Liver (tissue), 9 donors: ENCODE measurements around the gene MED20. TPM values are rescaled to one million over a fixed set of nuclear protein-coding genes. Genes with fewer than 3 reads are reported as not detected.

Experiments
- DNase-seq: peaks from one replicate; pipeline ENCODE4 v3.0.0-alpha.2; 2017; ENCODE audit warnings: low spot score
- H3K27ac ChIP-seq, 2 donors: one replicate each; pipeline ENCODE4 v1.7.0; 2013; ENCODE audit warnings: inconsistent platforms in 2 of 2, low read length in 2 of 2, control low read depth in 1 of 2, low read depth in 1 of 2, mild to moderate bottlenecking in 1 of 2
- H3K27me3 ChIP-seq, 4 donors: one replicate each; pipeline versions ENCODE4 v1.6.1 to v1.7.0; 2013; ENCODE audit warnings: low read length in 3 of 4, inconsistent platforms in 1 of 4, mild to moderate bottlenecking in 1 of 4, moderate library complexity in 1 of 4; ENCODE audit not compliant: control insufficient read depth in 4 of 4, insufficient read depth in 4 of 4
- H3K36me3 ChIP-seq, 4 donors: one replicate each; pipeline versions ENCODE4 v1.6.1 to v1.7.0; 2013; ENCODE audit warnings: low read length in 3 of 4, mild to moderate bottlenecking in 3 of 4, low read depth in 1 of 4, moderate library complexity in 1 of 4; ENCODE audit not compliant: control insufficient read depth in 4 of 4, insufficient read depth in 3 of 4
- H3K4me1 ChIP-seq, 4 donors: one replicate each; pipeline versions ENCODE4 v1.6.1 to v1.7.0; 2013; ENCODE audit warnings: low read length in 3 of 4, mild to moderate bottlenecking in 3 of 4, moderate library complexity in 1 of 4; ENCODE audit not compliant: control insufficient read depth in 4 of 4, insufficient read depth in 4 of 4
- H3K4me3 ChIP-seq, 3 donors: one replicate each; pipeline versions ENCODE4 v1.6.1 to v1.7.0; 2013; ENCODE audit warnings: low read length in 3 of 3, control low read depth in 1 of 3, low read depth in 1 of 3, mild to moderate bottlenecking in 1 of 3
- H3K9ac ChIP-seq, 2 donors: one replicate each; pipeline ENCODE4 v1.7.0; 2013; ENCODE audit warnings: low read length in 2 of 2, mild to moderate bottlenecking in 2 of 2, moderate library complexity in 2 of 2, control low read depth in 1 of 2, low read depth in 1 of 2
- H3K9me3 ChIP-seq, 4 donors: one replicate each; pipeline versions ENCODE4 v1.6.1 to v1.7.0; 2013; ENCODE audit warnings: low read length in 3 of 4; ENCODE audit not compliant: control insufficient read depth in 4 of 4
- ATF3 ChIP-seq: IDR thresholded peaks from 2 replicates; pipeline ENCODE4 v1.6.1; 2016; ENCODE audit warnings: antibody characterized with exemption
- EGR1 ChIP-seq, 2 donors: IDR thresholded peaks; 2 replicates each; pipeline ENCODE4 v1.6.1; 2016 to 2018; ENCODE audit warnings: antibody characterized with exemption in 2 of 2, low read depth in 2 of 2
- FOXA1 ChIP-seq: IDR thresholded peaks from 2 replicates; pipeline ENCODE4 v1.6.1; 2016; ENCODE audit warnings: antibody characterized with exemption
- FOXA2 ChIP-seq: IDR thresholded peaks from 2 replicates; pipeline ENCODE4 v1.6.1; 2016; ENCODE audit warnings: antibody characterized with exemption
- GABPA ChIP-seq, 2 donors: IDR thresholded peaks in 1 of 2; conservative IDR thresholded peaks in 1 of 2; 2 replicates each; pipeline ENCODE4 v1.6.1; 2016; ENCODE audit warnings: antibody characterized with exemption in 2 of 2, mild to moderate bottlenecking in 1 of 2, moderate library complexity in 1 of 2
- HNF4A ChIP-seq, 2 donors: conservative IDR thresholded peaks; 2 replicates each; pipeline ENCODE4 v1.6.1; 2016; ENCODE audit warnings: antibody characterized with exemption in 2 of 2, mild to moderate bottlenecking in 2 of 2
- HNF4G ChIP-seq: IDR thresholded peaks from 2 replicates; pipeline ENCODE4 v1.6.1; 2016; ENCODE audit warnings: antibody characterized with exemption
- JUND ChIP-seq, 2 donors: IDR thresholded peaks; 2 replicates each; pipeline ENCODE4 v1.6.1; 2016; ENCODE audit warnings: antibody characterized with exemption in 2 of 2
- MAX ChIP-seq: IDR thresholded peaks from 2 replicates; pipeline ENCODE4 v1.6.1; 2016; ENCODE audit warnings: antibody characterized with exemption
- NR2F2 ChIP-seq: IDR thresholded peaks from 2 replicates; pipeline ENCODE4 v1.6.1; 2016; ENCODE audit warnings: antibody characterized with exemption
- RAD21 ChIP-seq, 2 donors: IDR thresholded peaks; 2 replicates each; pipeline ENCODE4 v1.6.1; 2016; ENCODE audit warnings: antibody characterized with exemption in 2 of 2, mild to moderate bottlenecking in 2 of 2
- RXRA ChIP-seq, 2 donors: IDR thresholded peaks; 2 replicates each; pipeline ENCODE4 v1.6.1; 2017 to 2018; ENCODE audit warnings: antibody characterized with exemption in 2 of 2, mild to moderate bottlenecking in 1 of 2
- SP1 ChIP-seq: IDR thresholded peaks from 2 replicates; pipeline ENCODE4 v1.6.1; 2018; ENCODE audit warnings: antibody characterized with exemption, mild to moderate bottlenecking
- TAF1 ChIP-seq: conservative IDR thresholded peaks from 2 replicates; pipeline ENCODE4 v1.6.1; 2016; ENCODE audit warnings: antibody characterized with exemption, mild to moderate bottlenecking
- YY1 ChIP-seq: IDR thresholded peaks from 2 replicates; pipeline ENCODE4 v1.6.1; 2016; ENCODE audit warnings: antibody characterized with exemption, mild to moderate bottlenecking
- ZBTB33 ChIP-seq: IDR thresholded peaks from 2 replicates; pipeline ENCODE4 v1.6.1; 2016; ENCODE audit warnings: antibody characterized with exemption
- WGBS: extraction: QIAGEN DNeasy Blood & Tissue Kit; methylation state at CpG from one replicate; pipeline ENCODE4 v1.1.7; 2013; 5-methylcytosine and 5-hydroxymethylcytosine counted together
- polyA plus RNA-seq, 2 donors: library from polyadenylated mRNA; stranded (reverse) in 1 of 2; unstranded in 1 of 2; fragments of 200-250 nt in 1 of 2; fragments of >200 nt in 1 of 2; fragmentation: Nextera tagmentation in 1 of 2; extraction: Ambion mirVana in 1 of 2; gene quantifications; one replicate each; pipeline versions ENCODE4 v1.2.1 to v1.2.3, GENCODE V29; 2013 to 2015
- total RNA-seq, 2 donors: library from RNA; depleted of rRNA; stranded (reverse); fragments of >200 nt; gene quantifications; one replicate each; pipeline ENCODE4 v1.2.3, GENCODE V29; 2014
- TF ChIP-seq, protein P1 (sequence below): IDR thresholded peaks from 2 replicates; pipeline ENCODE4 v1.6.1; 2016; ENCODE audit warnings: antibody characterized with exemption, mild to moderate bottlenecking
- TF ChIP-seq, protein P2 (sequence below): fragments of 150-350 bp; IDR thresholded peaks from 2 replicates; pipeline ENCODE4 v1.5.1; 2017; ENCODE audit warnings: improper control_type of control experiment, low read depth, low read length; ENCODE audit not compliant: missing input control
- donor health status: healthy.
- donor health status: healthy.
- donor health status: healthy.
- donor health status: healthy.
- donor health status: healthy.

Gene MED20
- total and polyA plus RNA-seq, 4 donors = 3.5 to 11.9 (median 8.6) TPM

DNA sequence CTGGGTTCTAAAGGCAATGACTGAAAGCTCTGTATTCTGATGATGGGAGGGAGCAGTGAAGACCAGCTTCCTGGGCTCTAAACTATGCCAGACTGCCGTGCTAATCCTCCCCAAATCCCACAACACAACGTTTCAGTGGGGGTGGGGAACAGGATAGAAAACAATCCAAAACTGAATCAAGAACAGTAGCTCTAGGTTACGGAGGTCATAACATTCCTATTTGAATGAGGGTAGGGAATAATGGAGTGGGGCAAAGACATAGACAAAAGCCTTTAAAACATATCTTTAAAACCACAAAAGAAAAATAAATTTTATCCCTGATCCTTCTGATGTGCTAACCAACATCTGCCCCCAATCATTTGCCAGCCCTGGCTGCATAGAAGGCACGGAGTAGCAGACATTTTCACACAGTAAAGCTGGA lies 33.6 kb downstream of the MED20 start:
- H3K27ac ChIP-seq = no peak overlapping the region
- H3K9me3 ChIP-seq = no peaks in the 10 kb centered on the region
- H3K4me1 ChIP-seq = no peaks in the 10 kb centered on the region
- WGBS = 75% methylated on average over 4 of the region's 4 CpGs
- DNase-seq = no peak
- no peaks in the 10 kb centered on the region for H3K36me3 ChIP-seq
- no peak overlapping the region for H3K4me3 ChIP-seq
- H3K9ac ChIP-seq = no peak overlapping the region
- no peak for TF ChIP-seq SP1
- no peak for TF ChIP-seq TAF1
- no peak for TF ChIP-seq YY1
- TF ChIP-seq, protein P1, sequence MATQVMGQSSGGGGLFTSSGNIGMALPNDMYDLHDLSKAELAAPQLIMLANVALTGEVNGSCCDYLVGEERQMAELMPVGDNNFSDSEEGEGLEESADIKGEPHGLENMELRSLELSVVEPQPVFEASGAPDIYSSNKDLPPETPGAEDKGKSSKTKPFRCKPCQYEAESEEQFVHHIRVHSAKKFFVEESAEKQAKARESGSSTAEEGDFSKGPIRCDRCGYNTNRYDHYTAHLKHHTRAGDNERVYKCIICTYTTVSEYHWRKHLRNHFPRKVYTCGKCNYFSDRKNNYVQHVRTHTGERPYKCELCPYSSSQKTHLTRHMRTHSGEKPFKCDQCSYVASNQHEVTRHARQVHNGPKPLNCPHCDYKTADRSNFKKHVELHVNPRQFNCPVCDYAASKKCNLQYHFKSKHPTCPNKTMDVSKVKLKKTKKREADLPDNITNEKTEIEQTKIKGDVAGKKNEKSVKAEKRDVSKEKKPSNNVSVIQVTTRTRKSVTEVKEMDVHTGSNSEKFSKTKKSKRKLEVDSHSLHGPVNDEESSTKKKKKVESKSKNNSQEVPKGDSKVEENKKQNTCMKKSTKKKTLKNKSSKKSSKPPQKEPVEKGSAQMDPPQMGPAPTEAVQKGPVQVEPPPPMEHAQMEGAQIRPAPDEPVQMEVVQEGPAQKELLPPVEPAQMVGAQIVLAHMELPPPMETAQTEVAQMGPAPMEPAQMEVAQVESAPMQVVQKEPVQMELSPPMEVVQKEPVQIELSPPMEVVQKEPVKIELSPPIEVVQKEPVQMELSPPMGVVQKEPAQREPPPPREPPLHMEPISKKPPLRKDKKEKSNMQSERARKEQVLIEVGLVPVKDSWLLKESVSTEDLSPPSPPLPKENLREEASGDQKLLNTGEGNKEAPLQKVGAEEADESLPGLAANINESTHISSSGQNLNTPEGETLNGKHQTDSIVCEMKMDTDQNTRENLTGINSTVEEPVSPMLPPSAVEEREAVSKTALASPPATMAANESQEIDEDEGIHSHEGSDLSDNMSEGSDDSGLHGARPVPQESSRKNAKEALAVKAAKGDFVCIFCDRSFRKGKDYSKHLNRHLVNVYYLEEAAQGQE = no peak
- TF ChIP-seq GABPA (IDR thresholded peaks at IDR 0.05 in 1 of 2, conservative IDR thresholded peaks at IDR 0.05 in 1 of 2) = no peak
- TF ChIP-seq NR2F2 = no peak
- TF ChIP-seq, protein P2, sequence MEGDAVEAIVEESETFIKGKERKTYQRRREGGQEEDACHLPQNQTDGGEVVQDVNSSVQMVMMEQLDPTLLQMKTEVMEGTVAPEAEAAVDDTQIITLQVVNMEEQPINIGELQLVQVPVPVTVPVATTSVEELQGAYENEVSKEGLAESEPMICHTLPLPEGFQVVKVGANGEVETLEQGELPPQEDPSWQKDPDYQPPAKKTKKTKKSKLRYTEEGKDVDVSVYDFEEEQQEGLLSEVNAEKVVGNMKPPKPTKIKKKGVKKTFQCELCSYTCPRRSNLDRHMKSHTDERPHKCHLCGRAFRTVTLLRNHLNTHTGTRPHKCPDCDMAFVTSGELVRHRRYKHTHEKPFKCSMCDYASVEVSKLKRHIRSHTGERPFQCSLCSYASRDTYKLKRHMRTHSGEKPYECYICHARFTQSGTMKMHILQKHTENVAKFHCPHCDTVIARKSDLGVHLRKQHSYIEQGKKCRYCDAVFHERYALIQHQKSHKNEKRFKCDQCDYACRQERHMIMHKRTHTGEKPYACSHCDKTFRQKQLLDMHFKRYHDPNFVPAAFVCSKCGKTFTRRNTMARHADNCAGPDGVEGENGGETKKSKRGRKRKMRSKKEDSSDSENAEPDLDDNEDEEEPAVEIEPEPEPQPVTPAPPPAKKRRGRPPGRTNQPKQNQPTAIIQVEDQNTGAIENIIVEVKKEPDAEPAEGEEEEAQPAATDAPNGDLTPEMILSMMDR = no peak
- TF ChIP-seq HNF4G = no peak
- TF ChIP-seq ATF3 = no peak
- TF ChIP-seq RXRA (IDR thresholded peaks at IDR 0.05) = no peak
- no peak for TF ChIP-seq RAD21 (IDR thresholded peaks at IDR 0.05)
- TF ChIP-seq EGR1 (IDR thresholded peaks at IDR 0.05; ENCODE audit: low read depth in 2 of 2) = no peak
- no peaks in the 10 kb centered on the region for H3K27me3 ChIP-seq

- Histone ChIP-seq H3K36me3 (no peaks in the 10 kb centered on the region), H3K4me1 (no peaks in the 10 kb centered on the region), H3K9me3 (no peaks in the 10 kb centered on the region), H3K27me3 (no peaks in the 10 kb centered on the region), H3K27ac (no peak overlapping the region), H3K4me3 (no peak overlapping the region), H3K9ac (no peak overlapping the region)
- WGBS = 94% methylated on average over 1 of the region's 1 CpG
- DNase-seq = no peak
- TF ChIP-seq RXRA (IDR thresholded peaks at IDR 0.05) (no peak), ZBTB33 (no peak), HNF4G (no peak), MAX (no peak), NR2F2 (no peak), FOXA2 (no peak), JUND (IDR thresholded peaks at IDR 0.05) (no peak), RAD21 (IDR thresholded peaks at IDR 0.05) (no peak), GABPA (IDR thresholded peaks at IDR 0.05 in 1 of 2, conservative IDR thresholded peaks at IDR 0.05 in 1 of 2) (no peak), HNF4A (conservative IDR thresholded peaks at IDR 0.05) (no peak), SP1 (no peak), YY1 (no peak), EGR1 (IDR thresholded peaks at IDR 0.05; ENCODE audit: low read depth in 2 of 2) (no peak), FOXA1 (no peak), TAF1 (no peak), ATF3 (no peak)
Observed at GRCh38 chr6:41885930-41886329, 35.0 kb downstream of the MED20 start.
